GM18907 (cell line): ENCODE data around the gene HIPK4.

ENCODE experiments used
- ATAC-seq: cut with Tn5 transposase; IDR thresholded peaks from one replicate; pipeline ENCODE4 v1.9.1; 2021; ENCODE audit warnings: mild to moderate bottlenecking, moderate library complexity; ENCODE audit not compliant: unreplicated experiment

The HIPK4 gene

GRCh38 chr19:40367577-40368434 is 22.2 kb downstream of the HIPK4 start:
- ATAC-seq: no peak

GRCh38 chr19:40366697-40367561 is 23.1 kb downstream of the HIPK4 start:
- ATAC-seq: no peak

DNA sequence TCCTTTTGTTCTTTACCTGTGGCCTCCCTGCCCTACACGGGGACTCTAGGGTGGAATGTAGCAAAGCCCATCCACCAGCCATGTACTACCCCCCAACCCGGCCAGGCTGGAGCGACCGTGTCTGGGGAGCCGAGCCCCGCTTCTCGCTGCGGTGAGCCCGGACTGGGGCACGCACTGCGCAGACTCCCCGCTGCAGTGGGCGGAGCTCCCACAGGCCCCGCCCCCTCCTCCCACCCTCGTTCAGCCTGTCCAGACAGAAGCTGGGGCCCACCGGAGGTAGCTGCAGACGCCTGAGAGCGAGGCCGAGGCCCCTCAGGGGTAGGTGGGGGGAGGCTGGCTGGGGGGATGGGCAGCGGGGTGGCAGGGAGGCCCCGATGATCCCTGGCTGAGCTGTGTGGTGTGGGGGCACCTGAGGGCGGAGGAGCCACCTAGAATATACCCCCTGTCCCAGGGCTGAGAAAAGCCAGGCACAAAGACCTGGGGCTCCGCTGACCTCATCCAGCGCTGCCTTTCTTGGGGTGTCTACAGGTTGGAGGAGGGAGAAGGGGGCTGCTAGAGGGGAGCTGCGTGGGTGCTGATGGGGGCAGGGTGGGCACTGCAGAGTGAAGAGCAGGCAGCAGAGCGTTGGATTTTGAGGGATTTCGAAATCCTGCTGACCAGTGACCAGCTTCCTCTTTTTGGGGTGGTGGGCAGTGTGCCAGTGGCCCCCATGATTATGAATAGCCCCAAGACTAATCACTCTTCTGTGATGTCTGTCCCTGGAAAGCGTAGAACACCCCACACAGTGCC is 24.2 kb downstream of the HIPK4 start:
- ATAC-seq: no peak

DNA sequence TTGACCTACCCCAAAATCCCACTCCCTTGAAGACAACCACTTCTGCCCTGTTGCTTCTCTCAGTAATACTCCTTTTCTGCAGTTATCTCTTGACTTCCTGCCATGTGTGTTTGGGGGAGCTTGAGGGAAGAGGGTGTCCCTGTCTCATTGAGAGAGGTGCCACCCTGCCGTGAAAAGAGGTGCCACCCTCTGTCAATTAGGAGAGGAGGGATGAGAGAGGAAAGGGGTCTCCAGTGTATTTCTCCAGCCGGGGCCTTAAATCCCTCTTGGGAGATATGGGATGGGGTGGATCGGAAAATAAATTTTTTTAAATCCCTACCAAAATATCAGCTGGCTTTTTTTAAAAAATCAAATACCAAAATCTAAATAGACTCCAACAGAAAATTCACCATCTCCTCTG is 25.0 kb downstream of the HIPK4 start:
- ATAC-seq: no peak

DNA sequence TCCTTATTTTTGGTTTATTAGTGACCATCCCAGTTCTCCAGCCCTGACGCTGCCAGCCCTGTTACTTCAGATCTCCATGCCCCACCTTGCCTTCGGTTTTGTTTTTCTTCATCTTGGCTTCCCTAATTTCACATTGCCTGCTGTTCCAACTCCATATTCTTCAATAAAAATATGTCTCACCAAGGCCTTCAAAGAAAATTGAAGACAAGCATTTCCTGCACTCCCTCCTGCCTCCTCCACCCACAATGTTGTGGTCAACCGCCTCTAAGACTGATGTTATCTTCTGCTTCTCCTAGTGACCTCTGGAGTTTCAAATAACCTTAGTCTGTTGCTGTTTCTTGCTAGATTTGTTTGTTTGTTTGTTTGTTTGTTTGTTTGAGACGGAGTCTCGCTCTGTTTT is 26.9 kb downstream of the HIPK4 start:
- ATAC-seq: no peak

GRCh38 chr19:40362160-40362559 is 27.8 kb downstream of the HIPK4 start:
- ATAC-seq: no peak

- no peak for ATAC-seq
Observed at GRCh38 chr19:40360708-40361241, 29.2 kb downstream of the HIPK4 start.

- no peak for ATAC-seq
Observed at GRCh38 chr19:40360020-40360707, 29.8 kb downstream of the HIPK4 start.

DNA sequence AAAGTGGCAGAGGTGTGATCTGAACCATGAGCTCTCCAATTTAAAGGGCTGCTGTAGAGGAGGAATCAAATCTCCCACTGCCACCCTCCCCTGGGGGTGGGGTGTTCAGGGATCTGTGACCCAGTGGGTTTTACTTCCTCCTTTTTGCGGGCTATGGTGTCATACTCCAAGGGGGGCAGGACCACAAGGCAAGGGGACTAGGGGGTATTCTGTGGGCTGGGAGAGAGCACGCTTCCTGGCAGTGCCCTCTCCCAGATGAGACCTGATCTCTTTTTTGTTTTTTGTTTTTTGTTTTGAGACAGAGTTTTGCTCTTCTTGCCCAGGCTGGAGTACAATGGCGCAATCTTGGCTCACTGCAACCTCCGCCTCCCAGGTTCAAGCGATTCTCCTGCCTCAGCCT is 31.2 kb downstream of the HIPK4 start:
- ATAC-seq: no peak

DNA sequence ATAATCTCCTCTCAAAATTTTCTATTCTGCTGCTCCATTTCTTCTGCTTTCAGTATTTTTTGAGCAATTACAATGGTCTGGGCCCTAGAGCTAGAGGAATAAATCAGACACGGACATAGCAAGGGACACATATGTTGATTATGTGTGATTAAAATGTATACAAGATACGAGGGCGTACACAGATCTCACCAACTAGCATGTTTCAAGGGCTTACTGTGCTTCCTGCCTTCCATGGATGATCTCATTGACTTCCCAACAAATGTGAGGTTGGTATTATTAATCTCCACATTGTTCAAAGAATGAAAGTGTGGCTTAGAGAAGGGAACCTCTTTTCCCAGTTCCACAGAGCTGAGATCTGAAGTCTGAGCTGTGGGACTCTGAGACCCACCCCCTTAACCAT is 32.3 kb downstream of the HIPK4 start:
- ATAC-seq: no peak

- no peak for ATAC-seq
Observed at GRCh38 chr19:40356681-40357595, 33.0 kb downstream of the HIPK4 start.

GRCh38 chr19:40355975-40356680 is 33.9 kb downstream of the HIPK4 start:
- ATAC-seq: no peak

DNA sequence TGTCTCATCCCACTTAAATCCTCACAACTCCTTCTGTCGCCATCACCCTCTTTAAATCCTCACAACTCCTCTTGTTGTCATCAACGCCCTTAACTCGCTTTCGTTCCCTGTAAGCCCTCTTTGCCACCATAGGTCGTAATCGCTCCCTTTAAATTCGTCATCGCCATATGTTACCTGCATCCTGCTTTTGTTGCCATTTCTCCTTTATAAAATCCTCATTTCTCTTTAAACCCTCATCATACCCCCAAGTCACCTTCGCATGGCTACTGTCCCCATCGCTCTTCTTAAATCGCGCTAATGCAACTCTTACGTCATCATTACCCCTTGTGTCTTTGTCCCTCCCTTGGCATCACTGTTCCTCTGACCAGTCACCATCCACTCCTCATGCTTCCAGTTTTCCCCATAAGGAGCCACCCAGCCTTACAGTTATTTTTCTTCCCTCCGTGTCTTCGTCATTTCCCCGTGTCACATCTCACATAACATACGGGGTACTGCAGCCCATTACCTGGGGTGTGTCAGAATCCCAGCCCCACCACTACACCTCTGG is 40.9 kb downstream of the HIPK4 start:
- ATAC-seq: no peak

- peak; percentile 92 for ATAC-seq
Observed at GRCh38 chr19:40348125-40348913, 41.7 kb downstream of the HIPK4 start, which contains the start of the genes C19orf47 and PLD3. Gene C19orf47 (minus strand): TSS chr19:40348397. CDS start chr19:40341857, 6,540 bp downstream. Gene PLD3 (plus strand): TSS chr19:40348695. CDS start chr19:40366484, 17,789 bp downstream.

- no peak for ATAC-seq
Observed at GRCh38 chr19:40344422-40344821, 45.6 kb downstream of the HIPK4 start.

DNA sequence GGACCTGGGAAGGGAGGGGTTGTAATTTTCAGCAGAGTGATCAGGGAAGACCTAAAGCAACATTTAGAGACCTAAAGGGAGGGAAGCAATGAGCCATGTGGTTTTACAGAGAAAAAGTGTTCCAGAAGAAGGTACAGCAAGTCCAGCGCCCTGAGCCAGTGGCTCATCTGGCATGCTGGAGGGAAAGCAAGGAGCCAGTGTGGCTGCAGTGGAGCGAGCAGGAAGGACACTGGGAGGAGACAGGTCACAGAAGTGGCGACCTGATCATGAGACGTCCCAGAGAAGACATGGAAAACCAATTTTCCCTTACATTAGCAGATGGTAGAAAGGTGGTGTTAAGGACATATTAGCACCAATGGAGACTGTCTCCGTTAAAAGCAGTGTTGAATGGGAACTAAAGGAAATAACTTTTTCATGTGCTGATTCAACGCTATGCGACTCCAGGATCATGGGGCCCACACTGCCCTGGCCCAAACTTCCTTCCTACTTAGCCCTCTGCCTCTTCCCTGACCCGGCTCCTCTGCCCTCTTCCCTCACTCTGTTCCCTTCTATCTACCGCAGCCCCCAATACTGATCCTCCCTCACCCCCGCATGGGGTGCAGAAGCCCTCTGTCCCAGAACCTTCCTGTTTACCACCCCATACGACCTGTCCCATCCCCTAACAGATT is 47.2 kb downstream of the HIPK4 start:
- no peak for ATAC-seq
